CD14-positive monocyte (primary cell): Measurements from ENCODE around the gene KAZN. TPM values are rescaled to one million over a fixed set of nuclear protein-coding genes. Genes with fewer than 3 reads are reported as not detected.

Experiments used
- DNase-seq, 3 donors: peaks; one replicate each; pipeline ENCODE4 v3.0.0-alpha.2; 2011 to 2022
- H2AFZ ChIP-seq: 2 replicates; pipeline ENCODE4 v1.6.0; 2012; ENCODE audit warnings: mild to moderate bottlenecking, low read depth, low read length, inconsistent platforms; ENCODE audit not compliant: insufficient read depth, poor library complexity, severe bottlenecking
- H3K27ac ChIP-seq, 2 donors: 1 replicate in 1 of 2; 2 replicates in 1 of 2; pipeline ENCODE4 v1.5.1; 2012 to 2013; ENCODE audit warnings: low read length in 2 of 2, control low read depth in 1 of 2, inconsistent platforms in 1 of 2, low read depth in 1 of 2, mild to moderate bottlenecking in 1 of 2
- H3K27me3 ChIP-seq, 2 donors: one replicate each; pipeline versions ENCODE4 v1.6.0 to v1.6.1; 2011 to 2013; ENCODE audit warnings: low read length in 2 of 2; ENCODE audit not compliant: control insufficient read depth in 2 of 2, insufficient read depth in 2 of 2
- H3K36me3 ChIP-seq, 2 donors: replicated peaks in 1 of 2; 1 replicate in 1 of 2; 2 replicates in 1 of 2; pipeline versions ENCODE4 v1.5.1 to v1.6.1; 2012 to 2013; ENCODE audit warnings: low read length in 2 of 2, control low read depth in 1 of 2, inconsistent platforms in 1 of 2, mild to moderate bottlenecking in 1 of 2; ENCODE audit not compliant: insufficient read depth in 2 of 2, control insufficient read depth in 1 of 2
- H3K4me1 ChIP-seq, 2 donors: 1 replicate in 1 of 2; 2 replicates in 1 of 2; pipeline versions ENCODE4 v1.5.1 to v1.6.1; 2012 to 2013; ENCODE audit warnings: low read length in 2 of 2, control low read depth in 1 of 2, inconsistent platforms in 1 of 2, mild to moderate bottlenecking in 1 of 2, moderate library complexity in 1 of 2; ENCODE audit not compliant: insufficient read depth in 2 of 2, control insufficient read depth in 1 of 2
- H3K4me2 ChIP-seq: replicated peaks from 2 replicates; pipeline ENCODE3; 2012; ENCODE audit warnings: low read length, moderate library complexity, mild to moderate bottlenecking; ENCODE audit not compliant: poor library complexity, severe bottlenecking; ENCODE audit errors: extremely low read depth
- H3K4me3 ChIP-seq, 3 experiments: fragments of 200-600 bp in 1 of 3; sonication (generic) in 1 of 3; replicated peaks in 1 of 3; 1 replicate in 2 of 3; 2 replicates in 1 of 3; pipeline ENCODE4 v1.5.1; 2011 to 2013; ENCODE audit warnings: low read length in 3 of 3, mild to moderate bottlenecking in 3 of 3, control low read depth in 2 of 3, low read depth in 2 of 3, inconsistent platforms in 1 of 3, moderate library complexity in 1 of 3
- H3K79me2 ChIP-seq: 2 replicates; pipeline ENCODE4 v1.6.0; 2012; ENCODE audit warnings: mild to moderate bottlenecking, control low read depth, inconsistent platforms, low read length, moderate library complexity; ENCODE audit not compliant: insufficient read depth
- H3K9ac ChIP-seq: 2 replicates; pipeline ENCODE4 v1.6.0; 2017; ENCODE audit warnings: low read length, mild to moderate bottlenecking; ENCODE audit not compliant: insufficient read depth, poor library complexity, severe bottlenecking
- H3K9me3 ChIP-seq, 2 donors: replicated peaks in 1 of 2; 1 replicate in 1 of 2; 2 replicates in 1 of 2; pipeline versions ENCODE4 v1.5.1 to v1.6.1; 2012 to 2013; ENCODE audit warnings: low read length in 2 of 2, control low read depth in 1 of 2; ENCODE audit not compliant: control insufficient read depth in 1 of 2, insufficient read depth in 1 of 2
- H4K20me1 ChIP-seq: 2 replicates; pipeline ENCODE4 v1.6.0; 2012; ENCODE audit warnings: mild to moderate bottlenecking, low read length, control low read depth, moderate library complexity; ENCODE audit not compliant: insufficient read depth
- H3K27ac Mint-ChIP-seq, 7 donors: one replicate each; pipeline ENCODE4 v1.8.0; 2020; ENCODE audit warnings: mild to moderate bottlenecking in 7 of 7, mixed read lengths in 7 of 7, moderate library complexity in 6 of 7, inconsistent platforms in 2 of 7
- H3K27me3 Mint-ChIP-seq, 3 donors: one replicate each; pipeline ENCODE4 v1.8.0; 2021 to 2022; ENCODE audit warnings: low read depth in 3 of 3, mild to moderate bottlenecking in 3 of 3, mixed read lengths in 3 of 3, moderate library complexity in 3 of 3, inconsistent platforms in 1 of 3
- H3K36me3 Mint-ChIP-seq, 2 donors: one replicate each; pipeline ENCODE4 v1.8.0; 2020; ENCODE audit warnings: mixed read lengths in 2 of 2, inconsistent platforms in 1 of 2, mild to moderate bottlenecking in 1 of 2
- H3K4me1 Mint-ChIP-seq: one replicate; pipeline ENCODE4 v1.8.0; 2020; ENCODE audit warnings: mild to moderate bottlenecking, mixed read lengths
- H3K4me3 Mint-ChIP-seq, 2 donors: one replicate each; pipeline ENCODE4 v1.8.0; 2020; ENCODE audit warnings: mild to moderate bottlenecking in 2 of 2, mixed read lengths in 2 of 2, moderate library complexity in 1 of 2
- H3K9me3 Mint-ChIP-seq, 7 donors: one replicate each; pipeline ENCODE4 v1.8.0; 2020 to 2022; ENCODE audit warnings: mixed read lengths in 7 of 7, mild to moderate bottlenecking in 6 of 7, moderate library complexity in 6 of 7, inconsistent platforms in 2 of 7
- CTCF ChIP-seq: fragments of 200-600 bp; IDR thresholded peaks from one replicate; pipeline ENCODE4 v1.8.0; 2022; ENCODE audit warnings: antibody characterized with exemption, mild to moderate bottlenecking
- WGBS: methylation state at CpG from one replicate; pipeline ENCODE4 v1.1.5; 2013; ENCODE audit warnings: missing lambda C conversion rate; ENCODE audit not compliant: insufficient coverage; 5-methylcytosine and 5-hydroxymethylcytosine counted together
- intact Hi-C, 2 donors: fragments of 100-400 bp; cut with micrococcal nuclease; formaldehyde crosslinking; loops; one replicate each; pipeline versions ENCODE4 v1.15.0 to v1.15.1; 2023
- polyA plus RNA-seq, 3 donors: library from polyadenylated mRNA; depleted of rRNA in 1 of 3; unstranded in 2 of 3; stranded (reverse) in 1 of 3; fragments of 300-500 nt in 2 of 3; fragments of >200 nt in 1 of 3; fragmentation: Illumina TruSeq in 2 of 3; gene quantifications; 1 replicate in 2 of 3; 2 replicates in 1 of 3; pipeline ENCODE4 v1.2.3, GENCODE V29; 2012 to 2021

Gene KAZN
- polyA plus RNA-seq, 3 donors = not detected

GRCh38 chr1:14987829-14988603 lies 389.5 kb downstream of the KAZN start:
- Mint-ChIP-seq H3K27ac (peak overlapping the region in 1 of 7 donors; percentile 3), H3K27me3 (peaks cover 1 to 2% (median 2%) of the 10 kb centered on the region in 3 donors), H3K4me3 (no peak overlapping the region), H3K9me3 (no peaks in the 10 kb centered on the region), H3K4me1 (no peaks in the 10 kb centered on the region), H3K36me3 (no peaks in the 10 kb centered on the region)
- no peak for DNase-seq
- Histone ChIP-seq H4K20me1 (no peaks in the 10 kb centered on the region), H3K27me3 (no peaks in the 10 kb centered on the region), H3K9me3 (no peaks in the 10 kb centered on the region), H3K4me2 (no peak overlapping the region), H3K36me3 (no peaks in the 10 kb centered on the region), H3K9ac (no peak overlapping the region), H3K79me2 (no peaks in the 10 kb centered on the region), H2AFZ (no peak overlapping the region), H3K27ac (no peak overlapping the region), H3K4me3 (no peak overlapping the region), H3K4me1 (no peaks in the 10 kb centered on the region)
- intact Hi-C loops = no loop called here
- WGBS = 86% methylated on average over 8 of the region's 16 CpGs
- no peak for TF ChIP-seq CTCF

GRCh38 chr1:14988636-14989035 lies 390.2 kb downstream of the KAZN start:
- peaks cover 1 to 2% (median 2%) of the 10 kb centered on the region in 3 donors for H3K27me3 Mint-ChIP-seq
- Histone ChIP-seq H2AFZ (no peak overlapping the region), H3K79me2 (no peaks in the 10 kb centered on the region), H3K36me3 (no peaks in the 10 kb centered on the region), H3K9me3 (no peaks in the 10 kb centered on the region), H3K27me3 (no peaks in the 10 kb centered on the region), H3K4me2 (no peak overlapping the region), H4K20me1 (no peaks in the 10 kb centered on the region), H3K4me1 (no peaks in the 10 kb centered on the region), H3K9ac (no peak overlapping the region), H3K27ac (no peak overlapping the region), H3K4me3 (no peak overlapping the region)
- no peaks in the 10 kb centered on the region for H3K36me3 Mint-ChIP-seq
- H3K9me3 Mint-ChIP-seq = no peaks in the 10 kb centered on the region
- WGBS = 98% methylated on average over 8 of the region's 8 CpGs
- TF ChIP-seq CTCF = no peak
- no peak overlapping the region for H3K4me3 Mint-ChIP-seq
- intact Hi-C loops = no loop called here
- H3K27ac Mint-ChIP-seq = no peak overlapping the region
- H3K4me1 Mint-ChIP-seq = no peaks in the 10 kb centered on the region
- DNase-seq = no peak
